K562 (cell line): ENCODE data around the gene ADGRA3.

Experiments used
- CREM ChIP-seq: IDR thresholded peaks from 2 replicates; pipeline ENCODE4 v1.6.1; 2014; ENCODE audit warnings: antibody characterized with exemption, low read depth
- TAF1 ChIP-seq: IDR thresholded peaks from 2 replicates; pipeline ENCODE4 v1.6.1; 2011; ENCODE audit warnings: mild to moderate bottlenecking, low read length, moderate library complexity; ENCODE audit not compliant: insufficient read depth, control insufficient read depth, severe bottlenecking; ENCODE audit errors: extremely low read depth
- YY1 ChIP-seq, 3 experiments: IDR thresholded peaks; 2 replicates each; pipeline ENCODE4 v1.6.1; 2011; ENCODE audit warnings: low read length in 2 of 3, mild to moderate bottlenecking in 2 of 3, moderate library complexity in 2 of 3, borderline replicate concordance in 1 of 3, control low read depth in 1 of 3, low read depth in 1 of 3; ENCODE audit not compliant: insufficient read depth in 3 of 3, insufficient replicate concordance in 2 of 3, control insufficient read depth in 1 of 3, insufficient read length in 1 of 3; ENCODE audit errors: extremely low read depth in 1 of 3

DNA sequence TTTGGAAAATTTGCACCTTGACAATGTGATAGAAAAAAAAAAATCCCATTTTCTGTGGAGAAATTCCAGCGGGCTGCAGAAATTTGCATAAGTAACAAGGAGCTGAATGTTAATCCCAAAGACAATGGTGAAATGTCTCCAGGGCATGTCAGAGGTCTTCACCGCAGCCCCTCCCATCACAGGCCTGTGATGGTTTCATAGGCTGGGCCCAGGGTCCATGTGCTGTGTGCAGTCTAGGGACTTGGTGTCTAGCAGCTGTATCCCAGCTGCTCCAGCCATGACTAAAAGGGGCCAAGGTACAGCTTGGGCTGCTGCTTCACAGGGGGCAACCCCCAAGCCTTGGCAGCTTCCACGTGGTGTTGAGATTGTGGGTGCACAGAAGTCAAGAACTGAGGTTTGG, 85.2 kb downstream of the ADGRA3 start:
- TF ChIP-seq TAF1 = no peak
- no peak for TF ChIP-seq YY1 (IDR thresholded peaks at IDR 0.05; ENCODE audit: borderline replicate concordance in 1 of 3, control insufficient read depth in 1 of 3, extremely low read depth in 1 of 3, insufficient read depth in 3 of 3, insufficient read length in 1 of 3, insufficient replicate concordance in 2 of 3, low read depth in 1 of 3, low read length in 2 of 3)
- no peak for TF ChIP-seq CREM
